Natural killer cell (primary cell): ENCODE measurements around the gene PIK3C2G. TPM values are rescaled to one million over a fixed set of nuclear protein-coding genes. Genes with fewer than 3 reads are reported as not detected.

Source experiments
- ATAC-seq, 3 donors: fragments of 150-1000 bp in 2 of 3; fragments of 200-7000 bp in 1 of 3; cut with Tn5 transposase; 1 replicate in 1 of 3; 2 replicates in 2 of 3; pipeline ENCODE4 v1.10.0; 2021; ENCODE audit warnings: mild to moderate bottlenecking in 2 of 3, moderate library complexity in 2 of 3
- DNase-seq, 2 donors: peaks; one replicate each; pipeline versions ENCODE4 v3.0.0 to v3.0.0-alpha.2; 2013 to 2021; ENCODE audit warnings: mixed read lengths in 1 of 2
- H3K27ac ChIP-seq: one replicate; pipeline ENCODE4 v1.5.1; 2013; ENCODE audit warnings: mild to moderate bottlenecking, low read length
- H3K27me3 ChIP-seq: one replicate; pipeline ENCODE4 v1.6.1; 2013; ENCODE audit warnings: low read length; ENCODE audit not compliant: control insufficient read depth, insufficient read depth
- H3K36me3 ChIP-seq: one replicate; pipeline ENCODE4 v1.6.1; 2013; ENCODE audit warnings: low read length; ENCODE audit not compliant: control insufficient read depth, insufficient read depth
- H3K4me1 ChIP-seq: one replicate; pipeline ENCODE4 v1.6.1; 2013; ENCODE audit warnings: low read length; ENCODE audit not compliant: control insufficient read depth, insufficient read depth
- H3K4me3 ChIP-seq: one replicate; pipeline ENCODE4 v1.5.1; 2013; ENCODE audit warnings: low read length
- H3K9me3 ChIP-seq: one replicate; pipeline ENCODE4 v1.6.1; 2013; ENCODE audit warnings: low read length; ENCODE audit not compliant: control insufficient read depth, insufficient read depth
- H3K27ac Mint-ChIP-seq, 2 donors: one replicate each; pipeline ENCODE4 v1.8.0; 2022; ENCODE audit warnings: mild to moderate bottlenecking in 2 of 2, mixed read lengths in 2 of 2, moderate library complexity in 1 of 2
- H3K27me3 Mint-ChIP-seq, 2 donors: one replicate each; pipeline ENCODE4 v1.8.0; 2022; ENCODE audit warnings: low read depth in 2 of 2, mixed read lengths in 2 of 2
- H3K36me3 Mint-ChIP-seq: one replicate; pipeline ENCODE4 v1.8.0; 2022; ENCODE audit warnings: mixed read lengths
- H3K4me1 Mint-ChIP-seq, 2 donors: one replicate each; pipeline ENCODE4 v1.8.0; 2022; ENCODE audit warnings: mixed read lengths in 2 of 2
- H3K4me3 Mint-ChIP-seq: one replicate; pipeline ENCODE4 v1.8.0; 2022; ENCODE audit warnings: mild to moderate bottlenecking, moderate library complexity, mixed read lengths
- H3K9me3 Mint-ChIP-seq, 2 donors: one replicate each; pipeline ENCODE4 v1.8.0; 2022; ENCODE audit warnings: mixed read lengths in 2 of 2
- CTCF ChIP-seq: fragments of 200-600 bp; IDR thresholded peaks from one replicate; pipeline ENCODE4 v1.8.0; 2022; ENCODE audit warnings: antibody characterized with exemption
- WGBS: methylation state at CpG from one replicate; pipeline ENCODE4 v1.1.7; 2013; ENCODE audit warnings: missing lambda C conversion rate; ENCODE audit not compliant: insufficient coverage; 5-methylcytosine and 5-hydroxymethylcytosine counted together
- intact Hi-C: fragments of 100-400 bp; cut with micrococcal nuclease; formaldehyde crosslinking; loops from one replicate; pipeline ENCODE4 v1.14.2; 2022
- total RNA-seq, 4 donors: library from RNA; stranded (reverse); fragments of 120-200 nt in 1 of 4; gene quantifications; one replicate each; pipeline versions ENCODE4 v1.2.3 to v1.2.4, GENCODE V29; 2013 to 2022

The PIK3C2G gene
- total RNA-seq, 3 donors from 2014 or later (not counting 1 experiment from before 2014, with no cell fraction given), result not detected

DNA sequence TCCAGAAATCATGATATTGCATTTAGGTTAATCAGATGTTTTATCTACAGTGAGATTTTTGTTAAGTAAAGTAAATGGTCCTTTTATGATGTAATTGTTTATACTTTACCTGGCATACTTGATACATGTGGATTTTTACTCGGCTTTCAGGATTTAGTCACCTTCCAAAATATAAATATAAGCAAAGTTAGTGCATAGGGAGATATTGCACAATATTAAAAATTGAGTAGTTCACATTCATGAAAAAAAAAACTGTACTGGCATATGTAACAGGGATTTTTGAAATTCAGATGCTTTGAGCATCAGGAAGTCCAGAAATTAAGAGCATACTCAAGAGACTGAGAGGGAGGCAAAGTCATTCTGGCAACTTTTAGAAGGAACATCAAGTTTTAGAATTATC is 303.0 kb downstream of the PIK3C2G start:
- intact Hi-C loops, result no loop called here
- no peak overlapping the region for H3K4me3 ChIP-seq
- Mint-ChIP-seq H3K9me3 (peaks cover 4 to 6% of the 10 kb centered on the region in 2 donors), H3K27me3 (no peaks in the 10 kb centered on the region), H3K4me3 (no peak overlapping the region), H3K4me1 (no peaks in the 10 kb centered on the region), H3K36me3 (peaks cover 2% of the 10 kb centered on the region), H3K27ac (no peak overlapping the region)
- ATAC-seq (no peak), DNase-seq (no peak)
- TF ChIP-seq CTCF, result no peak
- no CpG with 5 or more reads among the region's 1 CpG for WGBS
- no peaks in the 10 kb centered on the region for H3K36me3 ChIP-seq
- H3K27me3 ChIP-seq, result no peaks in the 10 kb centered on the region
- H3K9me3 ChIP-seq, result peaks cover 3% of the 10 kb centered on the region
- no peaks in the 10 kb centered on the region for H3K4me1 ChIP-seq
- no peak overlapping the region for H3K27ac ChIP-seq

GRCh38 chr12:18567787-18568186 is 306.5 kb downstream of the PIK3C2G start:
- H3K9me3 Mint-ChIP-seq, result peaks cover 7 to 10% of the 10 kb centered on the region in 2 donors
- no peaks in the 10 kb centered on the region for H3K36me3 Mint-ChIP-seq
- no peaks in the 10 kb centered on the region for H3K4me1 Mint-ChIP-seq
- Histone ChIP-seq H3K4me3 (no peak overlapping the region), H3K36me3 (no peaks in the 10 kb centered on the region), H3K9me3 (no peaks in the 10 kb centered on the region), H3K27ac (no peak overlapping the region), H3K4me1 (no peaks in the 10 kb centered on the region), H3K27me3 (no peaks in the 10 kb centered on the region)
- 77% methylated on average over 2 of the region's 2 CpGs for WGBS
- TF ChIP-seq CTCF, result no peak
- intact Hi-C loops, result no loop called here
- no peak overlapping the region for H3K4me3 Mint-ChIP-seq
- no peak for DNase-seq
- no peaks in the 10 kb centered on the region for H3K27me3 Mint-ChIP-seq
- no peak overlapping the region for H3K27ac Mint-ChIP-seq
- ATAC-seq, result no peak

DNA sequence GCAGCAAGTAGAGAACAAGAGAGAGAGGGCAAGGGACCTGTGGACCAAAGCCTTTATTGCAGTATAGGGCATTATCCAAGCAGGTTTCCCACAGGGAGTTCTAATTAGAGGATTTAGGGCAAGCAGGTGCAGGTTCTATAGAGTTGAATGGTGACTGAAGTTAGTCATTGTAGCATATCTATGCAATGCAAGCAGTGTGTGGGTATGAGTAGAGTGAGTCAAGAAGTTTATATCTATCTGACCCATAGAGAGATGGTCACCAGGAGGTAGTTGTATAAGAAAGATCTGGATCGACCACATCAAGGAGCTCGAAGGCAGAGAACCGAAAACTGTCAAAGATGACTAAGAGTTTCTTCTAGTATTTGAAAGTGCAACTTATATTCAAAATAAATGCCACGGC is 309.2 kb downstream of the PIK3C2G start:
- DNase-seq, result no peak
- Mint-ChIP-seq H3K4me3 (no peak overlapping the region), H3K4me1 (no peaks in the 10 kb centered on the region), H3K27me3 (no peaks in the 10 kb centered on the region), H3K27ac (no peak overlapping the region), H3K36me3 (no peaks in the 10 kb centered on the region), H3K9me3 (peaks cover 8 to 12% of the 10 kb centered on the region in 2 donors)
- WGBS, result 90% methylated on average over 4 of the region's 4 CpGs
- Histone ChIP-seq H3K9me3 (no peaks in the 10 kb centered on the region), H3K36me3 (no peaks in the 10 kb centered on the region), H3K4me3 (no peak overlapping the region), H3K27me3 (no peaks in the 10 kb centered on the region), H3K4me1 (no peaks in the 10 kb centered on the region), H3K27ac (no peak overlapping the region)
- TF ChIP-seq CTCF, result no peak
- no peak for ATAC-seq
- intact Hi-C loops, result no loop called here

DNA sequence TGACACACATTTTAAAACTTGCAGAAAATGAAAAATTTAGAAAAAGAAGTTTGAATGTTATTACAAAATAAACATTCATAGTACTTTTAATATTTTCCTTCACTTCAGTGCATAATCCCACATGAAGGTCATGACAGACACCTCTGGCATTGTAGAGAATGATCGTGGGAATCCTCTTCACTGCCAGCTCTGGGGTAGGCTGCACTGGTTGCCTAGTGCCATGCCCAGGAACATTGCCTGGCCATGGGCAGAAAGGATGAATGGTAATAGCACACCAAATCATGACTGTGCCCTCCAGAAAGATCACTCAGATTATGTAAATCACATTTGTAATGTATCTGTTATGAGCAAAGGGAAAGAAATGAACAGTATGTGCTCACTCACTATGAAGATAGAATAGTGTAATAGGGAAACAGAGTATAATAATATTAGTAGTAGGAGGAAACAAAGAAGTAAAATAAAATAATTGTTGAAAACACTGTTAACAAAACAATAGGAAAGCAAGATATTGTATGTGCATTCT is 314.8 kb downstream of the PIK3C2G start:
- no peaks in the 10 kb centered on the region for H3K4me1 ChIP-seq
- no peaks in the 10 kb centered on the region for H3K36me3 ChIP-seq
- no peak overlapping the region for H3K4me3 Mint-ChIP-seq
- no peak overlapping the region for H3K27ac ChIP-seq
- intact Hi-C loops, result no loop called here
- no peak overlapping the region for H3K27ac Mint-ChIP-seq
- ATAC-seq, result no peak
- H3K4me3 ChIP-seq, result no peak overlapping the region
- no peaks in the 10 kb centered on the region for H3K27me3 Mint-ChIP-seq
- peaks cover 11 to 18% of the 10 kb centered on the region in 2 donors for H3K9me3 Mint-ChIP-seq
- no peak for DNase-seq
- no peaks in the 10 kb centered on the region for H3K27me3 ChIP-seq
- TF ChIP-seq CTCF, result no peak
- no peaks in the 10 kb centered on the region for H3K36me3 Mint-ChIP-seq
- 82% methylated on average over 1 of the region's 1 CpG for WGBS
- no peaks in the 10 kb centered on the region for H3K9me3 ChIP-seq
- H3K4me1 Mint-ChIP-seq, result no peaks in the 10 kb centered on the region
